SK-N-SH (cell line): ENCODE measurements around the gene DIPK1A. TPM values are rescaled to one million over a fixed set of nuclear protein-coding genes. Genes with fewer than 3 reads are reported as not detected.

Experiments used
- CTCF ChIA-PET: fragments of 300-600, 350-600 bp; formaldehyde crosslinking; extraction: SDS; loops from one replicate; lab custom pipeline; 2021; lab: Yijun Ruan, JAX
- POLR2A ChIA-PET: fragments of 350-600 bp; sonication (Branson Sonifier 250); formaldehyde crosslinking; extraction: SDS; loops from one replicate; lab custom pipeline; 2020; ENCODE audit warnings: antibody characterized with exemption, inconsistent platforms; lab: Yijun Ruan, JAX
- DNase-seq: peaks from one replicate; pipeline ENCODE4 v3.0.0; 2012
- H2AFZ ChIP-seq: fragments of 200-600 bp; sonication (generic); 2 replicates; pipeline ENCODE4 v1.8.1; 2016; ENCODE audit warnings: antibody characterized with exemption, mild to moderate bottlenecking, low read depth
- H3F3A ChIP-seq: fragments of 200-600 bp; sonication (generic); replicated peaks from 2 replicates; pipeline ENCODE3; 2016; ENCODE audit warnings: antibody characterized with exemption, mild to moderate bottlenecking; ENCODE audit not compliant: insufficient read depth
- H3K27ac ChIP-seq, 2 experiments: fragments of 200-500 bp in 1 of 2; fragments of 200-600 bp in 1 of 2; sonication (Bioruptor generic) in 1 of 2; sonication (generic), shearing (Covaris generic) in 1 of 2; 2 replicates each; pipeline versions ENCODE4 v1.5.1 to v1.6.1; 2014 to 2016; ENCODE audit warnings: low read depth in 2 of 2, inconsistent platforms in 1 of 2, low read length in 1 of 2, mild to moderate bottlenecking in 1 of 2, mixed read lengths in 1 of 2
- H3K27me3 ChIP-seq: fragments of 200-600 bp; sonication (generic), shearing (Covaris generic); 2 replicates; pipeline ENCODE4 v1.6.1; 2016; ENCODE audit warnings: mixed run types; ENCODE audit not compliant: insufficient read depth
- H3K36me3 ChIP-seq, 2 experiments: fragments of 200-500 bp in 1 of 2; fragments of 200-600 bp in 1 of 2; sonication (Bioruptor generic) in 1 of 2; sonication (generic) in 1 of 2; replicated peaks in 1 of 2; 2 replicates each; pipeline versions ENCODE3 to v1.5.1; 2014 to 2016; ENCODE audit warnings: low read length in 1 of 2, mild to moderate bottlenecking in 1 of 2; ENCODE audit not compliant: insufficient read depth in 2 of 2, control insufficient read depth in 1 of 2
- H3K4me1 ChIP-seq, 2 experiments: fragments of 200-500 bp in 1 of 2; fragments of 200-600 bp in 1 of 2; sonication (Bioruptor generic) in 1 of 2; sonication (generic), shearing (Covaris generic) in 1 of 2; 2 replicates each; pipeline versions ENCODE4 v1.5.1 to v1.6.1; 2014 to 2016; ENCODE audit warnings: low read depth in 1 of 2, low read length in 1 of 2, mixed run types in 1 of 2; ENCODE audit not compliant: insufficient read depth in 2 of 2, control insufficient read depth in 1 of 2
- H3K4me2 ChIP-seq: fragments of 200-600 bp; sonication (generic), shearing (Covaris generic); 2 replicates; pipeline ENCODE4 v1.6.1; 2017; ENCODE audit warnings: mixed run types
- H3K4me3 ChIP-seq, 2 experiments: fragments of 200-500 bp in 1 of 2; fragments of 200-600 bp in 1 of 2; sonication (Bioruptor generic) in 1 of 2; sonication (generic), shearing (Covaris generic) in 1 of 2; 2 replicates each; pipeline versions ENCODE4 v1.5.1 to v1.8.1; 2014 to 2016; ENCODE audit warnings: low read depth in 2 of 2, inconsistent platforms in 1 of 2, low read length in 1 of 2, mild to moderate bottlenecking in 1 of 2, mixed read lengths in 1 of 2, moderate library complexity in 1 of 2
- H3K79me2 ChIP-seq: fragments of 200-600 bp; sonication (generic); 2 replicates; pipeline ENCODE4 v1.8.1; 2017; ENCODE audit warnings: mild to moderate bottlenecking; ENCODE audit not compliant: insufficient read depth
- H3K9ac ChIP-seq: fragments of 200-600 bp; sonication (generic); 2 replicates; pipeline ENCODE4 v1.6.1; 2017; ENCODE audit warnings: mixed run types
- H3K9me2 ChIP-seq: fragments of 200-600 bp; sonication (generic); 2 replicates; pipeline ENCODE4 v1.6.1; 2017; ENCODE audit warnings: mixed run types
- H3K9me3 ChIP-seq: fragments of 200-600 bp; sonication (generic); 2 replicates; pipeline ENCODE4 v1.6.1; 2017; ENCODE audit warnings: mixed run types, mild to moderate bottlenecking, moderate library complexity
- H4K20me1 ChIP-seq: fragments of 200-600 bp; sonication (generic); 2 replicates; pipeline ENCODE4 v1.6.1; 2017; ENCODE audit warnings: mild to moderate bottlenecking, mixed run types; ENCODE audit not compliant: insufficient read depth
- ELF1 ChIP-seq: IDR thresholded peaks from 2 replicates; pipeline ENCODE4 v1.4.0; 2012
- EP300 ChIP-seq, 2 experiments: IDR thresholded peaks; 2 replicates each; pipeline versions ENCODE4 v1.4.0 to v1.6.1; 2012; ENCODE audit warnings: borderline replicate concordance in 1 of 2, low read depth in 1 of 2, low read length in 1 of 2
- FOXJ3 ChIP-seq: sonication (generic); formaldehyde crosslinking; IDR thresholded peaks from 2 replicates; pipeline ENCODE4 v1.5.1; 2020; ENCODE audit warnings: mild to moderate bottlenecking, missing genetic modification reagents
- GABPA ChIP-seq: IDR thresholded peaks from 2 replicates; pipeline ENCODE4 v1.4.0; 2012; ENCODE audit warnings: low read depth, mild to moderate bottlenecking
- JUND ChIP-seq: IDR thresholded peaks from 2 replicates; pipeline ENCODE4 v1.4.0; 2012
- MAX ChIP-seq: IDR thresholded peaks from 2 replicates; pipeline ENCODE4 v1.4.0; 2012; ENCODE audit warnings: low read depth
- MXI1 ChIP-seq: IDR thresholded peaks from 2 replicates; pipeline ENCODE4 v1.6.1; 2012; ENCODE audit warnings: mild to moderate bottlenecking, low read depth, low read length, improper control_type of control experiment
- NFIC ChIP-seq: IDR thresholded peaks from 2 replicates; pipeline ENCODE4 v1.4.0; 2012; ENCODE audit warnings: borderline replicate concordance
- NRF1 ChIP-seq: IDR thresholded peaks from 2 replicates; pipeline ENCODE4 v1.6.1; 2012; ENCODE audit warnings: low read depth, mild to moderate bottlenecking, low read length
- RAD21 ChIP-seq: IDR thresholded peaks from 2 replicates; pipeline ENCODE4 v1.6.1; 2012; ENCODE audit warnings: mild to moderate bottlenecking, low read length
- RXRA ChIP-seq: IDR thresholded peaks from 2 replicates; pipeline ENCODE4 v1.4.0; 2012; ENCODE audit warnings: low read depth, mild to moderate bottlenecking, borderline replicate concordance
- SMC3 ChIP-seq: IDR thresholded peaks from 2 replicates; pipeline ENCODE4 v1.6.1; 2012; ENCODE audit warnings: low read depth, low read length, improper control_type of control experiment
- USF1 ChIP-seq: IDR thresholded peaks from 2 replicates; pipeline ENCODE4 v1.4.0; 2012; ENCODE audit warnings: low read depth, borderline replicate concordance
- USF2 ChIP-seq: fragments of 150-350 bp; IDR thresholded peaks from 2 replicates; pipeline ENCODE4 v1.6.1; 2017; ENCODE audit warnings: antibody characterized with exemption, low read length, low read depth, borderline replicate concordance
- polyA plus RNA-seq, 3 experiments: library from polyadenylated mRNA; depleted of rRNA; stranded (reverse); fragments of >200 nt; gene quantifications; 2 replicates each; pipeline ENCODE4 v1.2.3, GENCODE V29; 2012
- TF ChIP-seq, protein P1 (sequence below): IDR thresholded peaks from 2 replicates; pipeline ENCODE4 v1.6.1; 2012; ENCODE audit warnings: mild to moderate bottlenecking, low read depth, low read length, moderate library complexity

Gene DIPK1A
- polyA plus RNA-seq, 1 of the 3 experiments (the other 2 are of a cell fraction), result 3.4 TPM

- POLR2A ChIA-PET, result no interaction called here
- CTCF ChIA-PET, result interaction anchor here (1.1 to 2.0 kb wide), 2 partner anchors 41 to 94 kb away, joined by 3 to 8 read pairs; no protein-coding TSS in a partner anchor
Observed at GRCh38 chr1:92900539-92900938, 60.7 kb downstream of the DIPK1A start.

More at GRCh38 chr1:92900539-92900938, 60.7 kb downstream of the DIPK1A start:
- H3K9ac ChIP-seq, result no peak overlapping the region
- no peaks in the 10 kb centered on the region for H4K20me1 ChIP-seq
- no peaks in the 10 kb centered on the region; a peak in 1 of 4 replicates for H3K4me1 ChIP-seq
- no peaks in the 10 kb centered on the region for H3K79me2 ChIP-seq
- H3F3A ChIP-seq, result no peaks in the 10 kb centered on the region
- H3K27me3 ChIP-seq, result no peaks in the 10 kb centered on the region
- no peaks in the 10 kb centered on the region for H3K9me2 ChIP-seq
- no peak overlapping the region for H3K27ac ChIP-seq
- no peaks in the 10 kb centered on the region for H3K36me3 ChIP-seq
- H3K4me3 ChIP-seq, result no peak overlapping the region
- no peak overlapping the region for H3K4me2 ChIP-seq
- H3K9me3 ChIP-seq, result no peaks in the 10 kb centered on the region
- no peak for TF ChIP-seq NRF1
- TF ChIP-seq, protein P1, sequence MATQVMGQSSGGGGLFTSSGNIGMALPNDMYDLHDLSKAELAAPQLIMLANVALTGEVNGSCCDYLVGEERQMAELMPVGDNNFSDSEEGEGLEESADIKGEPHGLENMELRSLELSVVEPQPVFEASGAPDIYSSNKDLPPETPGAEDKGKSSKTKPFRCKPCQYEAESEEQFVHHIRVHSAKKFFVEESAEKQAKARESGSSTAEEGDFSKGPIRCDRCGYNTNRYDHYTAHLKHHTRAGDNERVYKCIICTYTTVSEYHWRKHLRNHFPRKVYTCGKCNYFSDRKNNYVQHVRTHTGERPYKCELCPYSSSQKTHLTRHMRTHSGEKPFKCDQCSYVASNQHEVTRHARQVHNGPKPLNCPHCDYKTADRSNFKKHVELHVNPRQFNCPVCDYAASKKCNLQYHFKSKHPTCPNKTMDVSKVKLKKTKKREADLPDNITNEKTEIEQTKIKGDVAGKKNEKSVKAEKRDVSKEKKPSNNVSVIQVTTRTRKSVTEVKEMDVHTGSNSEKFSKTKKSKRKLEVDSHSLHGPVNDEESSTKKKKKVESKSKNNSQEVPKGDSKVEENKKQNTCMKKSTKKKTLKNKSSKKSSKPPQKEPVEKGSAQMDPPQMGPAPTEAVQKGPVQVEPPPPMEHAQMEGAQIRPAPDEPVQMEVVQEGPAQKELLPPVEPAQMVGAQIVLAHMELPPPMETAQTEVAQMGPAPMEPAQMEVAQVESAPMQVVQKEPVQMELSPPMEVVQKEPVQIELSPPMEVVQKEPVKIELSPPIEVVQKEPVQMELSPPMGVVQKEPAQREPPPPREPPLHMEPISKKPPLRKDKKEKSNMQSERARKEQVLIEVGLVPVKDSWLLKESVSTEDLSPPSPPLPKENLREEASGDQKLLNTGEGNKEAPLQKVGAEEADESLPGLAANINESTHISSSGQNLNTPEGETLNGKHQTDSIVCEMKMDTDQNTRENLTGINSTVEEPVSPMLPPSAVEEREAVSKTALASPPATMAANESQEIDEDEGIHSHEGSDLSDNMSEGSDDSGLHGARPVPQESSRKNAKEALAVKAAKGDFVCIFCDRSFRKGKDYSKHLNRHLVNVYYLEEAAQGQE, result no peak
- no peak for TF ChIP-seq USF1
- TF ChIP-seq EP300 (IDR thresholded peaks at IDR 0.05; ENCODE audit: borderline replicate concordance in 1 of 2, low read depth in 1 of 2, low read length in 1 of 2), result no peak
- TF ChIP-seq MXI1, result no peak
- TF ChIP-seq NFIC, result no peak
- TF ChIP-seq RAD21, result no peak
- no peak for TF ChIP-seq MAX
- no peak for TF ChIP-seq ELF1
- TF ChIP-seq USF2, result no peak
- no peak for TF ChIP-seq GABPA
- TF ChIP-seq SMC3, result no peak
- TF ChIP-seq RXRA, result no peak
- TF ChIP-seq FOXJ3 (CRISPR knock-in tag), result no peak
- no peak for TF ChIP-seq JUND
- TF ChIP-seq, all 33 proteins: peak for 0
- no peak for DNase-seq
- no peak overlapping the region for H2AFZ ChIP-seq
